ENCODE measurements around the gene SPOCK3.
"Not testable (repeated sequence)": the region's sequence is repeated elsewhere in the genome, so short reads cannot be mapped to it uniquely, and the experiment has no call there.

SPOCK3 gene

DNA sequence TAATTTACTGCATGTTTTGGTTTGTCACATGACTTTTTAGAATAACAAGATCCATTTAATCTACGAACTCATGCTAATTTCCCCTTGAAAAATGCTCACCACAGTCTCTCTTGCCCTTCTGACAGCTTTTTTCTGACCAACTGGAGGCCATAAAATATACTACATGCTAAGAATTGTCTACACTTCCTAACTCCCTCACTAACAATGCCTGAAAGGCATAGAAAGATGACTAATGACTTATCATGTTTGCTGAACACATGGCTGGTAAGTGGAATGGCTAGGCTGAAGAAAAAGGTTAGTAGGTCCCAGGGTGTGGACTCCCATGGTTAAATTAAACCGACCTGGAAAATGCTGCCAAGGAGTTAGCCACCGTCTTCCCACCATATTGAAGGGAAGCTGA lies 309.9 kb downstream of the SPOCK3 start:
- no peak for DNase-seq

DNA sequence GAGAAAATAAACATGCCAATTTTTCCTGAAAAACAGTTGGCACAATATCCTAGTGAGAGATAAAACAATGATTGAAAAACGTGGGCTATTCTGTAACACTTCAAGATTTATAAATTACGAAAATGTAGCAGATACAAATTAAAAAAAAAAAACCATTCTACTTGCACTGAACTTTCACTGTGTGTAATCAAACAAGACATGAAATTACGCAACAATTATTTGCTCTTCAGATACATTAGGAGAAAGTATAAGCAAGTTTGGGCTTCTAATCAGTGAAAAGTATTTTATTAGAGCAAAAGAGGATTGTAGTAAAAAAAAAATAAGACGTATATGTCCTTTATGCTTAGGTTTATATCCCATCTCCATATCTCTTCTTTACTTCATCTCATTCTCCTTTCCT lies 320.4 kb downstream of the SPOCK3 start:
- DNase-seq: no peak

DNA sequence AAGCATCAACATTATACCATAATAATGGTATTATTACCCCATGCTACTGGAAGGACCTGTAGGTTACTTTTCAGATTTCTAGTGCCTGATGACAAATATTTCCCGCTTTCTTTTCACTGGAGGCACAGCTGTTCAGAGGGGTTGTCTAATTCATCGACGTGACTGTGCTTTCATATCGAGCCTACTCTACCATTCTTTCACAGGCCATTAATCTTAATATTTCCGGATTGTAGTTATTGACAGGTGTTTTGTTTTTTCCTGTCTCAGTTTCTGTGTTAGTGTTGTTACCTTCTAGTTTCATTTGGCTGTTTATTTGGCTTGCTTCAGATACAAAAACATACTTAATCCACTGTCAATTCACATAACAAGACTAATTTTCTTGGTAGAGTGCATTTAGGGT lies 330.9 kb downstream of the SPOCK3 start:
- no peak for DNase-seq

DNA sequence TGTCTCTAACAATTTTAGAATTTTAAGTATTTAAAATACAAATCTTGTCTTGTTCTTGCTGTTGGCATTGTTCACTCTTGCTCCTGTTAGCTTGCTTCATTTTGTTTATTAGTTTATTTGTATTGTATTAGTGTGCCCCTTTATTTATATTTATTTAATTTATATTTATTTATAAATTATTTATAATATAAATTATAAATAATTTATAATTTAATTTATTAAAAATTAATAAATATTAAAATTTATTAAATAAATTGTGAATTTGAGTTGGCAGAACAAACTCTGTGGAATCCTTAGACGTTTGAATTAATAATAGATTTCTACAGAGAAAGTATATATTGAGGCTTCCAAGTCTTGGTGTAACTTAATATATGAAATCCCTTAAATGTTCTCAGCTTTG lies 331.4 kb downstream of the SPOCK3 start:
- DNase-seq: no peak

DNA sequence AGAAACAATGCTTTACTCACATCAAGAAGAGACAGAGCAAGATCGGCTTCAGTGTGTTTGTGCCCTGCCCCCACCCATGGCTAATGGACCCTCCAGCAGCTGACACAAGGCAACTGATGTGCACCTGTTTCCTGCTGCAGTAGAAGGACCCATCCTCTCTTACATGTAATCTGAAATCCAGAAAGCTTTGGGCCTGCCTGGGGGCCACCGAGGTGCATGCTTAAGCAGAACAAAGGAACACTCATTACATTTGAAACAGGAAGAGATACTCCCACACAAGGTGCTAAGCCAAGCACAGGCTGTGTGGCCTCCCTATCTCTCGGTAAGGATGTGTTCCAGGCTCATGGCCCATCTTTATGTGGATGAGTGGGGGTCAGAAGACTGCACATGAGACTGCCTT lies 338.0 kb downstream of the SPOCK3 start:
- no peak for DNase-seq

DNA sequence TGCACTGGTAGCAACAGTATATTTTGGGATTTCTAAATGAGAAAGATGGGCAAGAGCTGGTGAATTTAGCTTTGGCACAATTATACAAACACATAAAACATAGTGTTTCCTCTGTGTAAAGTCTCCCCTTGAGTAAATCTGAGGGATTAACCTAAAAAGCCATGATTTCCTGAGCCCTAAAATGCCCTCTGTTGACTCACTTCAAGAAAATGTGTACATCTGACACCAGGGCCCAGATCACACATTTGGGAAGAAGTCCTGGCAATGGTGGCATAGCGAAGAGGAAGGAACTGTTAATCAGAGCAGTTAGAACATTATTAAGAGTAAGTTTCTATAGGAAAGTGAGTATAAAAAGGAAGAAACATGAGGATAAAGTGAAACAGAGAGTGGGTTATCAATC lies 338.5 kb downstream of the SPOCK3 start:
- DNase-seq: no peak

DNA sequence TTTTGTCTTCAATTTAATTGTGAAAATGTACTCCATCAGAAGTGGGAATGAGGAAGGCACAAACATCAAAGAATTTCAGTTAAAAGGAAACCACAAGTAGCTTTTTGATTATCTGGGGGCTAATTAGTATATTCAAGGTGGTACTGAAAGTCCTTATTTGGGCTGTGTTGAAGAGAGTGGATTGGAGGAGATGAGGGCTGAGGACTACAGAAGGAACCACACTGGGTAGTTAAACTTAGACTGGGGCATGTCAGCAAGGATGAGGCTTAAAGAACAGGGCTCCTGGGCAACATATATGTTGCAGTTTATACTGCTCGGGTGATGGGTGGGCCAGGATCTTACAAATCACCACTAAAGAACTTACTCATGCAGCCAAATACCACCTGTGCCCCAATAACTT lies 346.8 kb downstream of the SPOCK3 start:
- DNase-seq: no peak

DNA sequence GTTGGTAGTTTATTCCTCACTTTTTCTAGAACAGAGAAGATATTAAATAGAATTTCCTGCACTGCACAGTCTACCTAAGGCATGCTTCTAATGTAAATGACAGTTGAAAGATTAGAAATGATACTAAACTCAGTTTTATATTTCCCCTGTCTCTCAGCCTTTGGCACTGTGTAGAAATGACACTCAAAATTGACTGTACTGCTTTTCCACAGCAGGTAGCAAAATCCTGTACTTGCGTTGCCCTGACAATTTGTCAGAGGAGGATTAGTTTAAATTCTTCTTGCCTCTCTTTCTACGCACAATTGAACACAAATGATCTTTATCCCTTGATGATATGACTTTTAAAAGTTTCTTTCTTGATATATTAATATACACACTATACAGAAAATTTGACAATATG lies 347.6 kb downstream of the SPOCK3 start:
- no peak for DNase-seq

DNA sequence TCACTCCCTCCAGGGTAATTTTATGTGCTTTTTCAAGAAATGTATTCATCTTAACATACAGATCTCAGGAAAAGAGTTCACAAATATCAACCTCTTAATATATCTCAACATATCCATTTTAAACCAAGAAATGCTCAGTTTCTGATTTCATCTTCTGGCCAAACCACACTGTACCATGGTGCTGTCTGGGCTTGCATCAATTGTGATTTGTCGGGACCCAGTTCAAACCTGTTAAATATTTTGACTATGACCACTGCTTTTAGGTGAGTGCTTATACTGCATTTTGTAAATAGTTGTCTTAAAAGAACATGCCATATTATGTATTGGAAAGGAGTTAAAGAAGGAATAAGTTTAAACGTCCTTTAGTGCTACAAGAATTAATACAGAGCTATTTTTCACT lies 352.1 kb downstream of the SPOCK3 start:
- no peak for DNase-seq

DNA sequence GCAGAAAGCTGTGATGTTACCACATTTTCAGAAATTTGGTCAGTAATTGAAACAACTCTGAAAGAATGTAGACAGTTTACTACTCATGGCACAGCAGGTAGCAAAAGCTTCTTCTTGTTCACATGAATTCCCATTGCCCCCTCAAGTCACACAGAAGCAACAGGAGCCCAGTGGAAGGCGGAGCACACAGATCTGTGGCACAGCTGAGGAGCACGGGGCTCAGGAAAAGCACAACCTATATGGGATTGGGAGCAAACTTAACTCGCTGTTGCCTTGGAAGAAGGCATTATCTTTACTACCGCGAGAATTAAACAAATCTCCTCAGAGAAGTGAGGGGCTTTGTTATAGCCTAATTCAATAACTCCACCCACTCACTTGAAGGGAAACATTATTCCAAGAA lies 358.5 kb downstream of the SPOCK3 start:
- no peak for DNase-seq

DNA sequence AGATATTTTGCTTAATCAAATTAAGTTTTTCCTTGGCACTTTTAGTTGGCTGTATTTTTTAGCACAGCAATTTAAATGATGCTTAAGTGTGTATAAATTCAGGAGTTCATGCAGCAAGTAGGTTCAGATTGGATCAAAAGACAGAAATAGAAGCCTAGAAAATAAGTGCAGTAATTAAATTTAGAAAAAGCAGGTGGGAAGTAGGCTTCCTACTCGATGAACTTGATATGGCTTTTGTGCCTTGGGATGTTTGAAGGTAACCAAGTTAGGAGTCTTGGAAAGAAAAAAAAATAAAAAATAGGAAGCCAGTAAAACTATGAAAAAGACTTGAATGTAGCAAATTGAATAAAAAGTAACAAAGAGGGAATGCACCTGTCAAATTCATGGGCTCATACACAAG lies 372.3 kb downstream of the SPOCK3 start:
- no peak for DNase-seq

DNA sequence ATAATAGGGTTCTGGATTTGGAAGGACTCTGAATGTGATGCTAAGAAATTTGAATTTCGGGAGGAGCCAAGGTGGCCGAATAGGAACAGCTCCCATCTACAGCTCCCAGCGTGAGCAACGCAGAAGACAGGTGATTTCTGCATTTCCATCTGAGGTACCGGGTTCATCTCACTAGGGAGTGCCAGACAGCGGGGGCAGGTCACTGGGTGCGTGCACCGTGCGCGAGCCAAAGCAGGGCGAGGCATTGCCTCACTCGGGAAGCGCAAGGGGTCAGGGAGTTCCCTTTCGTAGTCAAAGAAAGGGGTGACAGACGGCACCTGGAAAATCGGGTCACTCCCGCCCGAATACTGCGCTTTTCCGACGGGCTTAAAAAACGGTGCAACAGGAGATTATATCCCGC lies 383.9 kb downstream of the SPOCK3 start:
- not testable (repeated sequence) for DNase-seq

DNA sequence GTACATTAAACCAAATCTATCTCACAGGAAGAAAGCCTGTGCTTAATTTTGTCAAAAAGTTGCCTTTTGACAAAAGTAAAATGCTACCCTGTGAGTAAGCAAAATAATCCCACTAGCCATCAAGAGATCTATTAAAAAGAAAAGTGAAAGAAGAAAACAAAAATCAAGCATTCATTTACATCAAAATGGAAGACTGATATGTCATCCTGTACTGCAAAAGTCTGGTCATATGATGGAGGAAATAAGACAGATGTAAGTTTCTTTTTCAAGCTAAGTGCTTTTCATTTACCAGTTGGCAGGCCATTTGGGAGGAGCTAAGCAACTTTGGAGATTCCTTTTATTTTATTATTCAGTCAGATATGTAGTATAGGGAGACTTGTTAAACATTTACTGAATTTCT lies 387.4 kb downstream of the SPOCK3 start:
- DNase-seq: no peak

DNA sequence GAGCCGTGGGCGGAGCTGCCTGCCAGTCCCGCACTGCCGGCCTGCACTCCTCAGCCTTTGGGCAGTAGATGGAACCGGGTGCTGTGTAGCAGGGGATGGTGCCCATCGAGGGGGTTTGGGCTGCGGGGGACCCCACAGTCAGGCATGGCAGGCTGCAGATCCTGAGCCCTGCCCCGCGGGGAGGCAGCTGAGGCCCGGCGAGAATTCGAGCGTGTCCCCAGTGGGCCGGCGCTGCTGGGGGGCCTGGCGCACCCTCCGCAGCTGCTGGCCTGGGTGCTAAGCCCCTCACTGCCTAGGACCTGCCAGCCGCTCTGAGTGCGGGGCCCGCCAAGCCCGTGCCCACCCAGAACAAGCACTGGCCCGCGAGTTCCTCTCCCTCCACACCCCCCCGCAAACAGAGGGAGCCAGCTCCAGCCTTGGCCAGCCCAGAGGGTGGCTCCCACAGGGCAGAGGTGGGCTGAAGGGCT lies 391.5 kb downstream of the SPOCK3 start:
- DNase-seq: no peak

DNA sequence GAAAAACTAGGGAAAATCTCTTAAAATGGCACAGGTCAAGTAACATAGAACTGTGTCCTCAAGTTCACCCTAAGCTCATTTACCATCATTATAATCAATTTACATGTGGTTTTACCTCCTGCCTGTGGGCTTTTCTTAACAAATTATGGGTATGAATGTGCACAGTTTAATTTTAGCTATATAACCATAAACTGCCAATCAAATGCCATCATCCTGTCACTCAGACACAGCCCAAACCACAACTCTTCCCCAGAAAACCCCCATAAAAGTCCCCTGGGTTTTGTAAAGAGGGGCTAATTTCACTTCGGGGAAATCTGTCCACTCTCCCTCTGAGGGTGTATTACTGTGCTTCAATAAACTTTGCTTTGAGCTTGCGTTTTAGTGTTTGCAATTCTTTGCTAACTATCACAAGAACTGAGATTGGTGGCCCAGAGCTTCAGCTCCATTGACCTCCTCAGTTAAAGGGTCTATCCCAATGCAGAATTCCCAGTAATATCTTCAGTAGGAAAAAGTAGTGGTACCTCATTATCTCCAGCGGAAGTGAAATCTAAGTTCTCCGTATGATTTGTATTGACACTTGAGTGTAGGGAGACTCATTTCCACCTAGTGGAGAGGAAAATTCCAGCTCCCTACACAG lies 394.6 kb downstream of the SPOCK3 start:
- no peak for DNase-seq

DNA sequence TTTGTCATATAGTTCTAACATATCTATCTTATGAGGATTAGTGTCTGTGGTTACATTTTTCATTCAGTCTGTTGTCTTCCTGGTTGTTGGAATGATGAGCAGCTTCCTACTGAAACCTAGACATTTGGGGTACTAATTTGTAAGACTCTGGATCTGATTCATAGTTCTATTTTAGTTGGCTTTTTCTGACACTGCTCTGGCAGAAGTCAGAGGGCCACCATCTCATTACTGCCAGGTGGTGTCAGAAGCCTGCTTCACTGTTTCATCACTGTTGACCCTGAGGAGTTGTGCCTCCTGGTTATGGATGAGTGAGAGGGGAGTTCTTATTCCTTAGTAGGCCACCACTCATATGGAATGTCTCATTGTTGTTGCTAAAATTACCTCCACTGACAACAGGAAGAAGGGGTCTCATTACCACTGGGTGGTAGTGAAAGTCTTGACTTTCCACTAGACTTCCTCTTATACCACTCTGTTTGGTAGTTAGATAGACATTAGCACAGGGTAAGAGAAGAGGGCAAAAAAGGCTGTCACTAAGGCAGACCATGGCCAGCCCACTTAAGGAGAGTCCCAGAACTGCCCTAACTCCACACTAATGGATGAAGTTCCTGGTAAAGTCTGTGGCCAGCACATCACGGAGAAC lies 395.2 kb downstream of the SPOCK3 start:
- no peak for DNase-seq

DNA sequence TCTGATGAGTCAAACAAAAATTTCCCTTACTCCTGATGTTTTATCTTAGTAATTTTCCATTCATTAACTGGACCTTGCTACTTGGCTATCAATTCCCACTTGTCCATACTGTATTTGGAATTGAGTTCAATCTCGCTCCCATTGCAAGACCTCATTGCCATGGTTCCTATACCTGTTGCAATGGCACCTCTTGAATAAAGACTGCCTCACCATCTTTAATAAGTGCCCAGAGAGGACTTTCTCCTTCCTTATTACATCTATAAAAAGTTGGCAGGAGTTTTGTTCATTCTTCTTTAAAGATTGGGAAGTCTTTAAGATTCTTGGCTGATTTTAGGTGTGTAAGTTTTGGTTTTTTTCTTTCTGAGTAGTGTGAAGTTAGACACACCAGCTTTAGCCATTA lies 397.4 kb downstream of the SPOCK3 start:
- no peak for DNase-seq

DNA sequence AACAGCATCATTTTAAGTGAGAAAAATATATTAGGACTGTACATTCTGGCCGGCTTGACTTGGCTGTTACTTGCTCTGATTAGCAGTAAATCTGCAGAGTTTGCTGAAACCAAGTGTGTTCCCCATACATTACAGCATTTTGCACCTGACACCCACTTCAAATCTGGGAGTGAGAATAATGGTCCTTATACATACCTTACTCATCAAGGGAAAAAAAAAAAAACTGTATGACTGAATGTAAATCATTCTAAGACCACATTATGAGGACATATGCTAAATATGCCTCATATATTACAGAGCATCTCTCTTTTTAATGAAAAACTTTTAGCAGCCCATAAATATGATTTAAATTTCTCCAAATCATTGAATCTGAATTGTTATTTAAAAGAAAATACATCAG lies 406.7 kb downstream of the SPOCK3 start:
- DNase-seq: no peak

DNA sequence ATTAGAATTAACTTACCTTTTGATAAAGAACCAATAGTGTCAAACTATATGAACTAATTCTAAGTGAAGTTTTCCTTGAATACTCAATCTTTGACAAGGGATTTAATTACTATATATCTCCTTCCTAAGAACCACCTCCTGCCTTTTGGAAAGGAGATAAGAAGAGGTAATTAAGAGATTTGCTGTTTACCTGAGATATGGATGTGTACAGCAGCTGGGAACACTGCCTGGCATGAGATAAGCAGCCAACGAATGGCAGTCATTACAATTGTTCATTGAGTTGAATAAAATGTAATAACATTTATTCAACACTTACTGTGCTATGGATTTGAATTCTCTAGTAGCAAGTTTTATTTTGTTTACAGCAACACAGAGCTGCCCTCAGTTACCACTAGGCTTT lies 407.1 kb downstream of the SPOCK3 start:
- DNase-seq: no peak

DNA sequence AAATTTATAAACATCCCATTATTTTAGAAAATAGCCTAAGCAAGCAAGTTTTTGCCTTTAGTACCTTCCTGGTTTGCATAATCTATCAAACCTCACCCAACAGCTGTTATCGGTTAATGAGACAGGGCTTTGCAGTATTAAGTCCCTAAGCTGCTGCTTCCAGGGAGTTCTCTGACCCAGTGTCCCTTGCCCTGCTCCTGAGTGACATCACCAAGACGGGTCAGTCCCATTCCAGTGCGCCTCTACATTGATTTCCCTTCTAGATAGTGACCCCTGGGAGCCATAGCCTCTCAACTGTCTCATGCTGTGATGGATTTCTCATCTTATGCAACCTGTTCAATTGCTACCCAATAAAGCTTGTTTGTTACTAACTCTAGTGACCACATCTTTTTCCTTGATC lies 410.4 kb downstream of the SPOCK3 start:
- DNase-seq: no peak

DNA sequence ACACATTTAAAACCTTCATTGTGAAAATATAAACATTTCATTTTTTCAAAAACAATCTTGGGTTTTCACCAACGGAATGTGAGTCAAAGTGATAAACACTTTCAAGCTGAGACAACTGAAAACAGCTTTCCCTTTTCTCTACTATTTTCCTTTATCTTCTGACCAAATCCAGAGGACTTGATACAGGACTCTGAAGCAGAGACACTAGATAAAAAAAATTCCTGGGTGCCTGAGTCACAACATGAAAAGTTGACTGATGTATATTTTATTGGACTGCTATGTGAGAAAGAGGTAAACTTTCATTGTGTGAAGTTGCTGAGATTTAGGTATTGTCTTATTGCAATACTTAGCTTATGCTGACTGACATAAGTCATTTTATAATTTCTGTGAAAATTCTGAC lies 411.2 kb downstream of the SPOCK3 start:
- DNase-seq: no peak

DNA sequence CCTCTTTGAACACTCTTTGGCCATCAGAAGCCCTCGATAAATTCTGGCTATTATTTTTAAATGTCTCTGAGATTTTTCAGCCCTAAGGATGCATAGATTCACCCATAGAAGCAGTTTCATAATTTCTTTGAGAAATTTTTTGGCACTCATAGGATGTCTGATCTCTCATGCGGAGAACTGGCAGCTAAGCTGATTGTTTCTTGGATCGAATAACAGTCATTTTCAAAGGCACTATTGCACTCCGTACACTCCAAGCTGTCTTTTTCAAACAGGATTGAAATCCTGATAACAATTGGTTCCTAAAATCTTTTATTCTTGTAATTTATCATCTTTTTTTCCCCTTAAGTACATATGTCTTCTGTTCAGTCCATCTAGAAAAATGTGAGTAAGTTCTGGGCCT lies 411.9 kb downstream of the SPOCK3 start:
- DNase-seq: no peak

DNA sequence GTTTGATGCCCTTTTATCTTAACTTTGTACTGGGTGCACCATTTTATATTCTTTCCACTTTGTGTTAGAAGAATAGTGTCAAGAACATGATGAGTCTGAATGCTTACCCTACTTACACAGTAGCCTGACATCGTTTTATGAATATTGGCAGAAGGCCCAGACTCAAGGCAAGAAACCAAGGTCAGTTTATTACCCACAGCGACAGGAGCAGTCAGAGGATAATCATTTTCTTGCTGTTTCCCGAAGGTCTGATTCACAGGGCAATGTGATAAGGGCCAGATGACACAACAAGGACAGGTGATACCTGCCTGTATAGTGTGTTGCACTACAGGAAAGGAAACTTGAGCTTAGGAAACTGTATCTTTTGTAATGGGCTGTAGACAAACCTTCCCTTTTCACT lies 417.4 kb downstream of the SPOCK3 start:
- no peak for DNase-seq

DNA sequence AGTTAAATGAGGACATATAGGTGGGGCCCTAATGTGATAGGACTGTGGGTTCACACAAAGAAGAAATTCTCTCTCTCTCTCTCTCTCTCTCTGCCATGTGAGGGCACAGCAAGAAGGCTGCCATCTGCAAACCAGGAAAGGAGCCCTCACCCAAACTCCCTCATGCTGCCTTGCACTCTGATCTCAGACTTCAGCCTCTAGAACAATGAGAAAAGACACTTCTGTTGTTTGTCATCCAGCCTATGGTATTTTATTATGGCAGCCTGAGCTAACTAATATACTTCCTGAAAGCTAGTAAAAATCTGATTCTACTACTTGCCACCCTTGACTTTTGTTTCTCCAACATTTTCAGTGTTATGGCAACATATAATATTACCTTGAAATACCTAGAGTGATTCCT lies 425.9 kb downstream of the SPOCK3 start:
- no peak for DNase-seq

DNA sequence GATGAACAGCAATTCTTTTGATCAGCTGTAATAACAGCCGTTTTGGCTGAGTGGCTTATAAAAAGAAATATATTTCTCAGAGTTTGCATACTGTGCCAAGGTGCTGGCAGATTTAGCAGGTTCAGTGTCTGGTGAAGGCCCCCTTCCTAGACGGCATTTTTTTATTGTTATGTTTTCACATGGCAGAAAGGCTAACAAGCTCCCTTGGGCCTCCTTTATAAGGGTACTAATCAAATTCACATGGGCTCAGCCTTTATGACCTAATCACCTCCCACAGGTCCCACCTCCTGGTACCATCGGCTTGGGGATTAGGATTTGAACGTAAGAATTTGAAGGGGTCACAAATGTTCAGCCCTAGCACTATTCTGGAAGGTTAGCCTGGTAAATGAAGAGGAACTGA lies 431.9 kb downstream of the SPOCK3 start:
- DNase-seq: no peak
